ENCODE results near the gene DNASE1L3.

Gene DNASE1L3

GRCh38 chr3:58161435-58162398 is 49.1 kb downstream of the DNASE1L3 start:
- DNase-seq (ENCODE audit: low read depth) = no peak

GRCh38 chr3:58160399-58160798 is 50.4 kb downstream of the DNASE1L3 start:
- DNase-seq (ENCODE audit: low read depth) = no peak

- no peak for DNase-seq (ENCODE audit: low read depth)
Measured at GRCh38 chr3:58158442-58159153, 52.2 kb downstream of the DNASE1L3 start.

GRCh38 chr3:58157700-58158099 is 53.1 kb downstream of the DNASE1L3 start:
- no peak for DNase-seq (ENCODE audit: low read depth)

GRCh38 chr3:58155838-58156237 is 54.9 kb downstream of the DNASE1L3 start:
- no peak for DNase-seq (ENCODE audit: low read depth)

- DNase-seq (ENCODE audit: low read depth) = no peak
Measured at GRCh38 chr3:58154626-58155449, 55.9 kb downstream of the DNASE1L3 start.

GRCh38 chr3:58153371-58153770 is 57.4 kb downstream of the DNASE1L3 start:
- no peak for DNase-seq (ENCODE audit: low read depth)

GRCh38 chr3:58152225-58153015 is 58.4 kb downstream of the DNASE1L3 start:
- DNase-seq (ENCODE audit: low read depth) = no peak

- DNase-seq (ENCODE audit: low read depth) = no peak
Measured at GRCh38 chr3:58151637-58152036, 59.1 kb downstream of the DNASE1L3 start.

- no peak for DNase-seq (ENCODE audit: low read depth)
Measured at GRCh38 chr3:58150810-58151199, 60.0 kb downstream of the DNASE1L3 start.

- no peak for DNase-seq (ENCODE audit: low read depth)
Measured at GRCh38 chr3:58150130-58150809, 60.5 kb downstream of the DNASE1L3 start.

GRCh38 chr3:58148049-58148448 is 62.7 kb downstream of the DNASE1L3 start:
- no peak for DNase-seq (ENCODE audit: low read depth)

- DNase-seq (ENCODE audit: low read depth) = no peak
Measured at GRCh38 chr3:58144478-58145325, 66.1 kb downstream of the DNASE1L3 start.

GRCh38 chr3:58143417-58144055 is 67.2 kb downstream of the DNASE1L3 start:
- no peak for DNase-seq (ENCODE audit: low read depth)
